ENCODE data around the gene CCDC85B. TPM values are rescaled to one million over a fixed set of nuclear protein-coding genes. Genes with fewer than 3 reads are reported as not detected.

The CCDC85B gene
- total and polyA plus RNA-seq, 4 donors, result 4.3 to 12.6 (median 6.9) TPM

DNA sequence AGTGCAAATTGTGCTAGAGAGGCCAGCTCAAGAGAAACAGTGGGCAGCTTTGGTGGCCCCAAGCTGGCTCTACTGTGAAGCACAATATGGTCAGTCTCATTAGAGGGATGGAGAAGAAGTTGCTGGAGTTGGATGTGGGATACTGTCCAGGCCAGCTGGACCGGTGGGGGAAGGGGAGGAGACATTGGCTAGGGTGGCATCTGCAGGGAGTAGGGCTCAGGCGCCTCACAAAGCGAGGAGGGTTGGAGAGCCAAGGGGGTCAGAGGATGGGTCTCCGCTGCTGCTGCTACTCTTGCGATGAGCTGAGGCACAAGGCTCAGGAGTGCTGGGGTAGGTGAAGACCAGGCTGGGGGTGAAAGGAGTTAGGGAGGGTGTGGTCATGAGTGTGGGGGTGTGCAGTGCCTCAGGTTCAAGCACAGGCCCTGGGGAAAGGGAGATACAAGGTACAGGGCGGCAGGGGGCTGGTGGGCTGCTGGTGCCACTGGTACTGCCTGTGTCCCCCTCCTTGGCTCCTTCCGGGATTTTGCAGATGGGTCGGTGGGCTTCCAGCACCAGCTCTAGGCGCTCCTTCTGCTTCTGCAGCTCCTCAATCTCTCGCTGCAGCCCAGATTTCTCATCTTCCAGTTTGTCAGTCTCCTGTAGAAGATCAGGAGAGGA is 2.3 kb downstream of the CCDC85B start:
- no peak overlapping the region for H3K9ac ChIP-seq (ENCODE audit: low read depth in 1 of 2, low read length in 2 of 2)

More for the DNA sequence above, 2.3 kb downstream of the CCDC85B start:
- 82% methylated on average over 10 of the region's 10 CpGs for WGBS
- no peak for TF ChIP-seq JUND (IDR thresholded peaks at IDR 0.05)
- TF ChIP-seq FOXA1 (IDR thresholded peaks at IDR 0.05), result no peak
- TF ChIP-seq, protein P1, sequence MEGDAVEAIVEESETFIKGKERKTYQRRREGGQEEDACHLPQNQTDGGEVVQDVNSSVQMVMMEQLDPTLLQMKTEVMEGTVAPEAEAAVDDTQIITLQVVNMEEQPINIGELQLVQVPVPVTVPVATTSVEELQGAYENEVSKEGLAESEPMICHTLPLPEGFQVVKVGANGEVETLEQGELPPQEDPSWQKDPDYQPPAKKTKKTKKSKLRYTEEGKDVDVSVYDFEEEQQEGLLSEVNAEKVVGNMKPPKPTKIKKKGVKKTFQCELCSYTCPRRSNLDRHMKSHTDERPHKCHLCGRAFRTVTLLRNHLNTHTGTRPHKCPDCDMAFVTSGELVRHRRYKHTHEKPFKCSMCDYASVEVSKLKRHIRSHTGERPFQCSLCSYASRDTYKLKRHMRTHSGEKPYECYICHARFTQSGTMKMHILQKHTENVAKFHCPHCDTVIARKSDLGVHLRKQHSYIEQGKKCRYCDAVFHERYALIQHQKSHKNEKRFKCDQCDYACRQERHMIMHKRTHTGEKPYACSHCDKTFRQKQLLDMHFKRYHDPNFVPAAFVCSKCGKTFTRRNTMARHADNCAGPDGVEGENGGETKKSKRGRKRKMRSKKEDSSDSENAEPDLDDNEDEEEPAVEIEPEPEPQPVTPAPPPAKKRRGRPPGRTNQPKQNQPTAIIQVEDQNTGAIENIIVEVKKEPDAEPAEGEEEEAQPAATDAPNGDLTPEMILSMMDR (IDR thresholded peaks at IDR 0.05; ENCODE audit: low read depth, low read length, missing input control), result no peak
- no peak for TF ChIP-seq NR2F2 (IDR thresholded peaks at IDR 0.05)
- TF ChIP-seq FOXA2 (IDR thresholded peaks at IDR 0.05), result no peak
- no peak for TF ChIP-seq YY1 (IDR thresholded peaks at IDR 0.05)
- TF ChIP-seq, protein P2, sequence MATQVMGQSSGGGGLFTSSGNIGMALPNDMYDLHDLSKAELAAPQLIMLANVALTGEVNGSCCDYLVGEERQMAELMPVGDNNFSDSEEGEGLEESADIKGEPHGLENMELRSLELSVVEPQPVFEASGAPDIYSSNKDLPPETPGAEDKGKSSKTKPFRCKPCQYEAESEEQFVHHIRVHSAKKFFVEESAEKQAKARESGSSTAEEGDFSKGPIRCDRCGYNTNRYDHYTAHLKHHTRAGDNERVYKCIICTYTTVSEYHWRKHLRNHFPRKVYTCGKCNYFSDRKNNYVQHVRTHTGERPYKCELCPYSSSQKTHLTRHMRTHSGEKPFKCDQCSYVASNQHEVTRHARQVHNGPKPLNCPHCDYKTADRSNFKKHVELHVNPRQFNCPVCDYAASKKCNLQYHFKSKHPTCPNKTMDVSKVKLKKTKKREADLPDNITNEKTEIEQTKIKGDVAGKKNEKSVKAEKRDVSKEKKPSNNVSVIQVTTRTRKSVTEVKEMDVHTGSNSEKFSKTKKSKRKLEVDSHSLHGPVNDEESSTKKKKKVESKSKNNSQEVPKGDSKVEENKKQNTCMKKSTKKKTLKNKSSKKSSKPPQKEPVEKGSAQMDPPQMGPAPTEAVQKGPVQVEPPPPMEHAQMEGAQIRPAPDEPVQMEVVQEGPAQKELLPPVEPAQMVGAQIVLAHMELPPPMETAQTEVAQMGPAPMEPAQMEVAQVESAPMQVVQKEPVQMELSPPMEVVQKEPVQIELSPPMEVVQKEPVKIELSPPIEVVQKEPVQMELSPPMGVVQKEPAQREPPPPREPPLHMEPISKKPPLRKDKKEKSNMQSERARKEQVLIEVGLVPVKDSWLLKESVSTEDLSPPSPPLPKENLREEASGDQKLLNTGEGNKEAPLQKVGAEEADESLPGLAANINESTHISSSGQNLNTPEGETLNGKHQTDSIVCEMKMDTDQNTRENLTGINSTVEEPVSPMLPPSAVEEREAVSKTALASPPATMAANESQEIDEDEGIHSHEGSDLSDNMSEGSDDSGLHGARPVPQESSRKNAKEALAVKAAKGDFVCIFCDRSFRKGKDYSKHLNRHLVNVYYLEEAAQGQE (IDR thresholded peaks at IDR 0.05), result no peak
- no peak for TF ChIP-seq RAD21 (IDR thresholded peaks at IDR 0.05)
- TF ChIP-seq TAF1 (conservative IDR thresholded peaks at IDR 0.05), result no peak
- TF ChIP-seq ZBTB33 (IDR thresholded peaks at IDR 0.05), result no peak
- TF ChIP-seq, protein P3, sequence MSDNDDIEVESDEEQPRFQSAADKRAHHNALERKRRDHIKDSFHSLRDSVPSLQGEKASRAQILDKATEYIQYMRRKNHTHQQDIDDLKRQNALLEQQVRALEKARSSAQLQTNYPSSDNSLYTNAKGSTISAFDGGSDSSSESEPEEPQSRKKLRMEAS (IDR thresholded peaks at IDR 0.05), result no peak
- TF ChIP-seq HNF4G (IDR thresholded peaks at IDR 0.05), result no peak
- TF ChIP-seq RXRA (IDR thresholded peaks at IDR 0.05), result no peak
- TF ChIP-seq HNF4A (conservative IDR thresholded peaks at IDR 0.05), result no peak
- TF ChIP-seq EGR1 (IDR thresholded peaks at IDR 0.05; ENCODE audit: low read depth in 2 of 2), result no peak
- TF ChIP-seq SP1 (IDR thresholded peaks at IDR 0.05), result no peak
- TF ChIP-seq, protein P4, sequence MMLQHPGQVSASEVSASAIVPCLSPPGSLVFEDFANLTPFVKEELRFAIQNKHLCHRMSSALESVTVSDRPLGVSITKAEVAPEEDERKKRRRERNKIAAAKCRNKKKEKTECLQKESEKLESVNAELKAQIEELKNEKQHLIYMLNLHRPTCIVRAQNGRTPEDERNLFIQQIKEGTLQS (IDR thresholded peaks at IDR 0.05), result no peak
- TF ChIP-seq GABPA (IDR thresholded peaks at IDR 0.05 in 1 of 2, conservative IDR thresholded peaks at IDR 0.05 in 1 of 2), result no peak
- Histone ChIP-seq H3K9me3 (ENCODE audit: control insufficient read depth in 4 of 4, low read length in 3 of 4) (no peaks in the 10 kb centered on the region), H3K27me3 (ENCODE audit: control insufficient read depth in 4 of 4, insufficient read depth in 4 of 4, low read length in 3 of 4) (no peaks in the 10 kb centered on the region), H3K4me3 (ENCODE audit: low read depth in 1 of 3, low read length in 3 of 3) (no peak overlapping the region), H3K36me3 (ENCODE audit: control insufficient read depth in 4 of 4, insufficient read depth in 3 of 4, low read depth in 1 of 4, low read length in 3 of 4) (no peaks in the 10 kb centered on the region), H3K4me1 (ENCODE audit: control insufficient read depth in 4 of 4, insufficient read depth in 4 of 4, low read length in 3 of 4) (peaks cover 7 to 37% (median 24%) of the 10 kb centered on the region in 4 donors), H3K27ac (ENCODE audit: low read depth in 1 of 2, low read length in 2 of 2) (peak overlapping the region in 1 of 2 donors; percentile 83)
- no peak for DNase-seq (ENCODE audit: low spot score)
